ENCODE data around the gene SNRNP200. TPM values are rescaled to one million over a fixed set of nuclear protein-coding genes. Genes with fewer than 3 reads are reported as not detected.

SNRNP200 gene
- total RNA-seq, 1 donor from 2014 or later = 57.4 TPM

GRCh38 chr2:96249654-96250053 lies 55.7 kb downstream of the SNRNP200 start:
- H3K27ac ChIP-seq = peak overlapping the region; percentile 68 to 81
- intact Hi-C loops (cut with DNase I) = loop anchor here (5.0 kb wide), 1 partner anchor 102 kb away; the partner anchor contains the start of gene DUSP2
- TF ChIP-seq, protein P1, sequence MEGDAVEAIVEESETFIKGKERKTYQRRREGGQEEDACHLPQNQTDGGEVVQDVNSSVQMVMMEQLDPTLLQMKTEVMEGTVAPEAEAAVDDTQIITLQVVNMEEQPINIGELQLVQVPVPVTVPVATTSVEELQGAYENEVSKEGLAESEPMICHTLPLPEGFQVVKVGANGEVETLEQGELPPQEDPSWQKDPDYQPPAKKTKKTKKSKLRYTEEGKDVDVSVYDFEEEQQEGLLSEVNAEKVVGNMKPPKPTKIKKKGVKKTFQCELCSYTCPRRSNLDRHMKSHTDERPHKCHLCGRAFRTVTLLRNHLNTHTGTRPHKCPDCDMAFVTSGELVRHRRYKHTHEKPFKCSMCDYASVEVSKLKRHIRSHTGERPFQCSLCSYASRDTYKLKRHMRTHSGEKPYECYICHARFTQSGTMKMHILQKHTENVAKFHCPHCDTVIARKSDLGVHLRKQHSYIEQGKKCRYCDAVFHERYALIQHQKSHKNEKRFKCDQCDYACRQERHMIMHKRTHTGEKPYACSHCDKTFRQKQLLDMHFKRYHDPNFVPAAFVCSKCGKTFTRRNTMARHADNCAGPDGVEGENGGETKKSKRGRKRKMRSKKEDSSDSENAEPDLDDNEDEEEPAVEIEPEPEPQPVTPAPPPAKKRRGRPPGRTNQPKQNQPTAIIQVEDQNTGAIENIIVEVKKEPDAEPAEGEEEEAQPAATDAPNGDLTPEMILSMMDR (IDR thresholded peaks at IDR 0.05) = no peak
- no peaks in the 10 kb centered on the region for H3K9me3 ChIP-seq
- no peak overlapping the region for H3K4me3 ChIP-seq
- no peaks in the 10 kb centered on the region for H3K27me3 ChIP-seq
- peaks cover 0 to 27% of the 10 kb centered on the region in 2 donors for H3K4me1 ChIP-seq
- no peak for DNase-seq (ENCODE audit: low spot score in 2 of 2)
- peaks cover 25 to 28% of the 10 kb centered on the region in 2 donors for H3K36me3 ChIP-seq

GRCh38 chr2:96248624-96249023 lies 56.7 kb downstream of the SNRNP200 start:
- Histone ChIP-seq H3K36me3 (peaks cover 14 to 17% of the 10 kb centered on the region in 2 donors), H3K4me3 (no peak overlapping the region), H3K27me3 (no peaks in the 10 kb centered on the region), H3K9me3 (no peaks in the 10 kb centered on the region), H3K27ac (peak overlapping the region in 1 of 2 donors; percentile 81), H3K4me1 (peaks cover 0 to 27% of the 10 kb centered on the region in 2 donors)
- TF ChIP-seq, protein P1 (IDR thresholded peaks at IDR 0.05) = no peak
- intact Hi-C loops (cut with DNase I) = no loop called here
- no peak for DNase-seq (ENCODE audit: low spot score in 2 of 2)

GRCh38 chr2:96247896-96248295 lies 57.5 kb downstream of the SNRNP200 start:
- no peak for DNase-seq (ENCODE audit: low spot score in 2 of 2)
- H3K27me3 ChIP-seq = no peaks in the 10 kb centered on the region
- H3K27ac ChIP-seq = no peak overlapping the region
- peaks cover 0 to 27% of the 10 kb centered on the region in 2 donors for H3K4me1 ChIP-seq
- H3K36me3 ChIP-seq = peaks cover 7 to 10% of the 10 kb centered on the region in 2 donors
- H3K9me3 ChIP-seq = no peaks in the 10 kb centered on the region
- H3K4me3 ChIP-seq = no peak overlapping the region
- intact Hi-C loops (cut with DNase I) = no loop called here
- TF ChIP-seq, protein P1 (IDR thresholded peaks at IDR 0.05) = no peak

DNA sequence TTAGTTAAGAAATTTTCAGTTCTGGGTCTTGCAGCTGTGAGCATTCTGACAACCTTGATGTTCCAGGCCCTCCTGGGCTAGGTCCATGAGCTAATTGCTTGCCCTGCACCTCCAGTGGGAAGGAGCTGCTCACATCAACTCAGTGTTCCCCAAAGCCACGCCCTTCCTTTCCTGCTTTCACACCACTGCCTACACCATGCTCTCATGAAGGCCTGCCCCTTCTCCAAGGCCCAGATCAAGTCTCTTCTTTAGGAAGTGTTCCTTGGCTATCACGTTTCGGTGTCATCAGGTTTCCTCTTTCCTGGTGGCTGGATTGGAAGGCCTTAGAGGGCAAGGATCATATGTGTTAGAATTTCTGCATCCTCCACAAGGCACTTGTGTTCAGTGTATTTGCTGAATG lies 58.3 kb downstream of the SNRNP200 start:
- DNase-seq (ENCODE audit: low spot score in 2 of 2) = no peak
- intact Hi-C loops (cut with DNase I) = no loop called here
- Histone ChIP-seq H3K4me1 (peaks cover 0 to 23% of the 10 kb centered on the region in 2 donors), H3K36me3 (peaks cover 0 to 1% of the 10 kb centered on the region in 2 donors), H3K9me3 (no peaks in the 10 kb centered on the region), H3K27me3 (no peaks in the 10 kb centered on the region), H3K27ac (no peak overlapping the region), H3K4me3 (no peak overlapping the region)
- TF ChIP-seq, protein P1 (IDR thresholded peaks at IDR 0.05) = no peak

DNA sequence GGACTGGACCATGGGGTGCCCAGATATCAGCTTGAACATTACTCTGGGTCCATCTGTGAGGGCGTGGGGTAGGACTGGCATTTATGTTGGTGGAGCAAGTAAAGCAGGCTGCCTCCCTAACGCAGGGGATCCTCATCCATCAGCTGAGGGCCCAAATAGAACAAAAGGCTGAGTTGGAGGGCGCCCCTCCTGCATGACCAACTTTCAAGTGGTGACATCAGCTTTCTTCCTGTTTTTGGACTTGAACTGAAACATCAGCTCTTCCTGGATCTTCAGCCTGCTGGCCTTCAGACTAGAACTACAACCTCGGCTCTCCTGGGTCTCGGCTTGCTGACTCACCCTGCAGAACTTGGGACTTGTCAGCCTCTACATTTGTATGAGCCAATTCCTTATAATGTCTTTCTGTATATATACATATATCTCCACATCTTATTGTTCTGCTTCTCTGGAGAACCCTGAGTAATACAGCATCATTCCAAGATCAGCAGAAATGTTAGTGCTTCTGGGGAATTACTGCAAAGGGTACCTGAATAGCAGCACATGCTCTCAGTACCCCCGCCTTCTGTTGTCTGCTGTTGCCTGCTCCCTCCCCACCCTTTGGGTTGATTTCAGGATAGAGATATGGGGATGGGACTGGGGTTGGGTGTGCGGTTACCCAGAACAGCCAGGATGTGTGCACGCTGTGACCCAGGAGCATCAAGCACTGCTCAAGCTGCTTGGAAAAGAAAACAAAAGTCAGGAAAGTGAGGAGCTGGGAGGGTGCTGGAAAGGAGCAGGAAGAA lies 59.5 kb downstream of the SNRNP200 start:
- no peak overlapping the region for H3K27ac ChIP-seq
- no peak for DNase-seq (ENCODE audit: low spot score in 2 of 2)

More for the DNA sequence above, 59.5 kb downstream of the SNRNP200 start:
- TF ChIP-seq, protein P1 (IDR thresholded peaks at IDR 0.05) = no peak
- intact Hi-C loops (cut with DNase I) = no loop called here
- H3K9me3 ChIP-seq = no peaks in the 10 kb centered on the region
- peaks cover 0 to 12% of the 10 kb centered on the region in 2 donors for H3K4me1 ChIP-seq
- H3K4me3 ChIP-seq = no peak overlapping the region
- H3K27me3 ChIP-seq = no peaks in the 10 kb centered on the region
- H3K36me3 ChIP-seq = no peaks in the 10 kb centered on the region
